Naive B cell (primary cell): Measurements from ENCODE around the gene THSD4. TPM values are rescaled to one million over a fixed set of nuclear protein-coding genes. Genes with fewer than 3 reads are reported as not detected.
A peak's percentile ranks its signal among the peaks of the same experiment; 100 is the strongest.

Source experiments
- ATAC-seq, 2 donors: fragments of 150-1000 bp; cut with Tn5 transposase; 2 replicates each; pipeline ENCODE4 v1.10.0; 2021; ENCODE audit warnings: low read depth in 2 of 2, mild to moderate bottlenecking in 2 of 2, moderate library complexity in 2 of 2
- DNase-seq: peaks from one replicate; pipeline ENCODE4 v3.0.0; 2022
- H3K27ac Mint-ChIP-seq, 6 donors: one replicate each; pipeline ENCODE4 v1.8.0; 2020 to 2022; ENCODE audit warnings: mild to moderate bottlenecking in 6 of 6, mixed read lengths in 6 of 6, moderate library complexity in 5 of 6, inconsistent platforms in 2 of 6
- H3K27me3 Mint-ChIP-seq, 3 donors: one replicate each; pipeline ENCODE4 v1.8.0; 2021 to 2022; ENCODE audit warnings: mixed read lengths in 3 of 3, mild to moderate bottlenecking in 1 of 3
- H3K36me3 Mint-ChIP-seq, 2 donors: one replicate each; pipeline ENCODE4 v1.8.0; 2020 to 2022; ENCODE audit warnings: mixed read lengths in 2 of 2, inconsistent platforms in 1 of 2, mild to moderate bottlenecking in 1 of 2
- H3K4me1 Mint-ChIP-seq, 3 donors: one replicate each; pipeline ENCODE4 v1.8.0; 2020 to 2022; ENCODE audit warnings: mixed read lengths in 3 of 3, inconsistent platforms in 1 of 3, mild to moderate bottlenecking in 1 of 3, moderate library complexity in 1 of 3
- H3K4me3 Mint-ChIP-seq, 8 donors: one replicate each; pipeline ENCODE4 v1.8.0; 2020 to 2022; ENCODE audit warnings: mild to moderate bottlenecking in 8 of 8, mixed read lengths in 8 of 8, moderate library complexity in 8 of 8, inconsistent platforms in 2 of 8
- H3K9me3 Mint-ChIP-seq, 7 donors: one replicate each; pipeline ENCODE4 v1.8.0; 2020 to 2022; ENCODE audit warnings: mixed read lengths in 7 of 7, mild to moderate bottlenecking in 5 of 7, inconsistent platforms in 2 of 7, moderate library complexity in 1 of 7
- polyA plus RNA-seq, 6 donors: library from polyadenylated mRNA; unstranded; fragments of 300-500 nt; fragmentation: Illumina TruSeq; gene quantifications; one replicate each; pipeline ENCODE4 v1.2.3, GENCODE V29; 2021; ENCODE audit warnings: low read depth in 6 of 6

Gene THSD4
- polyA plus RNA-seq, 6 donors from 2014 or later, result not detected

DNA sequence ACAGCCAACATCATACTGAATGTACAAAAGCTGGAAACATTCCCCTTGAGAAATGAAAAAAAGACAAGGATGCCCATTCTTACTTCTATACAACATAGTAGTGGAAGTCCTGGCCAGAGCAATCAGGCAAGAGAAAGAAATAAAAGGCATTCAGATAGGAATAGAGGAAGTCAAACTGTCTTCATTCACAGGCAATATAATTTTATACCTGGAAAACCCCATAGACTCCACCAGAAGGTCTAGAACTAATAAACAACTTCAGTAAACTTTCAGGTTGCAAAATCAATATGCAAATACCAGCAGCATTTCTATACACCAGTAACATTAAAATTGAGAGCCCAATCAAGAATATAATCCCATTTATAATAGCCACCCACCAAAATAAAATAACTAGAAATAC, 27.1 kb upstream of the THSD4 start:
- Mint-ChIP-seq H3K9me3 (peaks cover 3 to 22% (median 14%) of the 10 kb centered on the region in 7 donors), H3K4me1 (no peaks in the 10 kb centered on the region), H3K27me3 (peaks cover 6 to 24% (median 10%) of the 10 kb centered on the region in 3 donors), H3K4me3 (no peak overlapping the region), H3K36me3 (no peaks in the 10 kb centered on the region), H3K27ac (no peak overlapping the region)
- ATAC-seq, result no peak
- DNase-seq, result no peak

GRCh38 chr15:71088683-71089082, 26.6 kb upstream of the THSD4 start:
- DNase-seq (no peak), ATAC-seq (no peak)
- Mint-ChIP-seq H3K27ac (no peak overlapping the region), H3K9me3 (peaks cover 4 to 22% (median 14%) of the 10 kb centered on the region in 7 donors), H3K36me3 (no peaks in the 10 kb centered on the region), H3K4me3 (no peak overlapping the region), H3K27me3 (peaks cover 6 to 23% (median 9%) of the 10 kb centered on the region in 3 donors), H3K4me1 (no peaks in the 10 kb centered on the region)

DNA sequence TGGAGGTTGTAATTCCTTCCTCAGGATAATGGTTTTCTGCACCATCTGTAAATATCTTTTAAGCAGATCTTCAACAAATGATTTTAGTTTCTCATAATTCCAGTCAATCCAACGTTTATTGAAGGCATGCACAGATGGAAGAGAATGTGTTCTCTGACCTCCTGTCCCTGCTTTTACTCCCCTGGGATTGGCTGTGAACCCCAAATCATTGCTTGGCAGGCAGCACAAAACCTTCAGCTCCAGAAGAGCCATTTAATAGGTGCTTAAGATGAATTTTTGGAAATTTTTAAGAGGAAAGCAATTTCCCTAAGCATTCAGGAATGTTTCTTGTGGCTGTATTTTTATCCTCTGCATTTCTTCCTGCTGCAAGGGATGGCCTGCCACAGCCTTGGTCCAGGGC, 25.5 kb upstream of the THSD4 start:
- ATAC-seq, result no peak
- H3K9me3 Mint-ChIP-seq, result peaks cover 4 to 21% (median 11%) of the 10 kb centered on the region in 7 donors
- H3K27me3 Mint-ChIP-seq, result peaks cover 0 to 21% (median 5%) of the 10 kb centered on the region in 3 donors
- no peak for DNase-seq
- H3K36me3 Mint-ChIP-seq, result no peaks in the 10 kb centered on the region
- H3K4me1 Mint-ChIP-seq, result no peaks in the 10 kb centered on the region
- H3K4me3 Mint-ChIP-seq, result no peak overlapping the region
- H3K27ac Mint-ChIP-seq, result no peak overlapping the region

DNA sequence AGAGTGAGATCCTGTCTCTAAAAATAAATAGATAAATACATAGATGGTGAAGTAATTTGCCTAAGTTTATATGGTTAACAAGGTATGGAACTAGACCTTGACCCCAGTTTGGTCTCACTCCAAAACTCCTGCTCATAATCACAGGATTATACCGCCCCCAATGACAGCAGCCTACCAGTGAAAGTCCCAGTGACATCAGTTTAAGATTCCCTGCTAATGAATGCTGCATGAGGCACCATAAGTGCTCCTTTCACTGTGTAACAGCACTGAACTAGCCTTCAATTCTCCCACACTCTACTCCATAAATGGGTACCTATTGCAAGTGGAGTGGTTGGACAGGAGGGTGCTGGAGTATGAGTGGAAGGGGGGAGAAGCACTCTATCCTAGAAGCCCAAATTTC, 23.7 kb upstream of the THSD4 start:
- Mint-ChIP-seq H3K36me3 (no peaks in the 10 kb centered on the region), H3K4me1 (no peaks in the 10 kb centered on the region), H3K9me3 (peaks cover 4 to 21% (median 15%) of the 10 kb centered on the region in 7 donors), H3K27ac (no peak overlapping the region), H3K27me3 (peaks cover 0 to 21% (median 5%) of the 10 kb centered on the region in 3 donors), H3K4me3 (no peak overlapping the region)
- DNase-seq (no peak), ATAC-seq (no peak)

GRCh38 chr15:71092056-71092600, 23.1 kb upstream of the THSD4 start:
- no peaks in the 10 kb centered on the region for H3K36me3 Mint-ChIP-seq
- no peaks in the 10 kb centered on the region for H3K4me1 Mint-ChIP-seq
- ATAC-seq (no peak), DNase-seq (no peak)
- H3K27me3 Mint-ChIP-seq, result peaks cover 0 to 18% (median 5%) of the 10 kb centered on the region in 3 donors
- H3K4me3 Mint-ChIP-seq, result no peak overlapping the region
- peaks cover 4 to 21% (median 15%) of the 10 kb centered on the region in 7 donors for H3K9me3 Mint-ChIP-seq
- H3K27ac Mint-ChIP-seq, result peak overlapping the region in 1 of 6 donors; percentile 30

DNA sequence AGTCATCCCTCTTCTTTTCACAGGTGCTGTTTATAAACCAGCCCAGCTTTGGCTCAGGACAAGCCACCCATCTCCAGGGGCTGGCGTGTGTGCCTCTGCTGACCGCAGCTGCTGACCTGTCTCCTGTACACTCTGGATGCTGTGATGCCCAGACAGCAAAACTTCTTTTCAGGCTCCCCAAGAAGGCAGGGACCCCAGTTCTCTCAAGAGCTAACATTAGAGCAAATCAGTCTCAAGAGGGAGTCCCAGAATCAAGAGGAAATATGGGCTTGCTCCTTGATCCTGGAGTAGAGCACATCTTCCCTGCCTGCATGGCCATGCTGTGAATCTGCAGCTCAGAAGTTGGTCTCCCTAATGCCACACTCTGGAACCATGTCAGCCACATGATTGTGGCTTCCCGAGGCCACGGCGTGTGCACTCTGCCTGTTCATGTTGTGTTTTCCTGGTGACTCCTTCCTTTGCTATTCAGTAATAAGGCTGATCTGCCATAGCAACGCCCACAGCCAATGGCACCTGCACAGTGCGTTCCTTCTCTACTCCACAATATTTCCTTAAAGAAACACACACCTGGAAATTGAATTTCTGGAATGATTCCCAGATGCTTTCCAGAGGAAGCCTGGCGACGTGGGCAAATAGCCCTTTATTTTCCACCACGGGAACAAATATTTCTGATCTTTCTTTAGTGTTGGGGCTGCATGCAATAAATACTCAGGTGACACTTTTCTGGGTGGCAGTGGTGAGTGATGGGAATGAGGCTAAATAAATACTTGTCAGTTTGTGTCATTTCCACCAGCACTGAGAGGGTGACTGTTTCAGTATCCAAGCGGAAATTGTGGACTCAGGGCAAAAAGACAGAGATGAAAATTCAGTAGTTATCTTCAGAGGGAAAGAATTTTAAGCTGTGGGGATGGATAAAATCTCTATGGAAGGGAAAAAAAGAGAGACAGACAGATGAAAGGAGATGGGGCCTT, 21.9 kb upstream of the THSD4 start:
- H3K9me3 Mint-ChIP-seq, result peaks cover 3 to 17% (median 12%) of the 10 kb centered on the region in 7 donors
- no peaks in the 10 kb centered on the region for H3K4me1 Mint-ChIP-seq
- no peak for DNase-seq
- H3K27ac Mint-ChIP-seq, result no peak overlapping the region
- H3K27me3 Mint-ChIP-seq, result peaks cover 0 to 11% (median 0%) of the 10 kb centered on the region in 3 donors
- ATAC-seq, result no peak
- no peaks in the 10 kb centered on the region for H3K36me3 Mint-ChIP-seq
- no peak overlapping the region for H3K4me3 Mint-ChIP-seq

GRCh38 chr15:71094137-71094536, 21.1 kb upstream of the THSD4 start:
- H3K27ac Mint-ChIP-seq, result no peak overlapping the region

GRCh38 chr15:71096676-71097075, 18.6 kb upstream of the THSD4 start:
- Mint-ChIP-seq H3K27ac (no peak overlapping the region), H3K9me3 (peaks cover 0 to 10% (median 4%) of the 10 kb centered on the region in 7 donors), H3K27me3 (peaks cover 0 to 11% (median 0%) of the 10 kb centered on the region in 3 donors), H3K4me1 (no peaks in the 10 kb centered on the region), H3K4me3 (no peak overlapping the region), H3K36me3 (no peaks in the 10 kb centered on the region)
- ATAC-seq (no peak), DNase-seq (no peak)

More at GRCh38 chr15:71094137-71094536, 21.1 kb upstream of the THSD4 start:
- DNase-seq (no peak), ATAC-seq (no peak)
- H3K27me3 Mint-ChIP-seq, result peaks cover 0 to 11% (median 0%) of the 10 kb centered on the region in 3 donors
- no peaks in the 10 kb centered on the region for H3K4me1 Mint-ChIP-seq
- H3K36me3 Mint-ChIP-seq, result no peaks in the 10 kb centered on the region
- no peak overlapping the region for H3K4me3 Mint-ChIP-seq
- H3K9me3 Mint-ChIP-seq, result peaks cover 0 to 11% (median 4%) of the 10 kb centered on the region in 7 donors

DNA sequence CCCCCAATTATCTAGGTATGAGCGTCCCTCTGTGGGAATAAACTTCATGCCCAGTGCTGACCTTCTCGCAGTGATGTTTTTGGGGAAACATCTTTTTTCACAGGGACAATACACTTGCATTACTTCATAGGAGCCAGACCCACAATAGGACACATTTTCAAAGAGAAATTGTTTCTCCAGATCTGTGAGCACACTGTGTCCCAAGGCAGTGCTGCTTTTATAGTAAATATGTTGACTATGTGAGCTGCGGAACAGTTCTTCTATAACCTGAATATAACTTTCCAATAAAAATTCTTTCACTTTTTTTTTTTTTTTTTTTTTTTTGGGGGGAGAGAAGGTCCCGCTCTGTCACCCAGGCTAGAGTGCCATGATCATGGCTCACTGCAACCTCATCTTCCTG, 17.4 kb upstream of the THSD4 start:
- no peaks in the 10 kb centered on the region for H3K36me3 Mint-ChIP-seq
- peaks cover 0 to 10% (median 0%) of the 10 kb centered on the region in 3 donors for H3K27me3 Mint-ChIP-seq
- peak overlapping the region in 2 of 6 donors; percentile 15 to 38 for H3K27ac Mint-ChIP-seq
- no peak for DNase-seq
- no peak overlapping the region for H3K4me3 Mint-ChIP-seq
- no peak for ATAC-seq
- peaks cover 0 to 11% (median 5%) of the 10 kb centered on the region in 7 donors for H3K9me3 Mint-ChIP-seq
- no peaks in the 10 kb centered on the region for H3K4me1 Mint-ChIP-seq

GRCh38 chr15:71098920-71099319, 16.4 kb upstream of the THSD4 start:
- Mint-ChIP-seq H3K9me3 (peaks cover 0 to 12% (median 4%) of the 10 kb centered on the region in 7 donors), H3K27ac (no peak overlapping the region)

DNA sequence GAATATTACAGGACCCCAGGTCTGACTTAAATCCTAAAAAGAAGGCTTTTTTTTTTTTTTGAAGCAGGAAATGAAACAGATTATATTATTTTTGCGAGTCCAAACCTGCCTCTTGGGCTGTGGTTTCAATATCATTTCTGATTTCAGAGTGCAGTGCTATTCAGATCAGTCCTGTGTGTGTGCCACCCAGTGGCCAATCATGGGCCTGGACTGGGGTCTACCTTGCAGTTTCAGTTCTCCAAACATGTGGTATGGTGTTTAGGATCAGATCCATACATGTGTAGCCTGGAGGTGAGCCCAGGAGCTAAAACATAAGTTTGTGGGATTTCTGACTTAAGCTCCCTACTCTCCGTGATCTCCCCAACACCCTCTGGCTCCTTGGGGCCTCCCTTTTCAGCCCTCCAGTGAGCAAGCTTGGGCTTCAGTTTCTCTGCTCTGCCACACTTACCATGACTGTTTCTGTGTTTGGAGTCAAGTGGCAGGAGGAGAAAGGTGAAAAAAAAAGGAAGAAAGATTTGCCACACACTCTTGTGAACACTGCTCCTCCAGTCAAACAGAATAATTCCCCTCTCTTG, 12.1 kb upstream of the THSD4 start:
- H3K27ac Mint-ChIP-seq, result no peak overlapping the region
- ATAC-seq, result no peak

More at GRCh38 chr15:71098920-71099319, 16.4 kb upstream of the THSD4 start:
- H3K4me1 Mint-ChIP-seq, result no peaks in the 10 kb centered on the region
- peaks cover 0 to 6% (median 5%) of the 10 kb centered on the region in 3 donors for H3K27me3 Mint-ChIP-seq
- no peak overlapping the region for H3K4me3 Mint-ChIP-seq
- ATAC-seq (no peak), DNase-seq (no peak)
- peaks cover 0 to 6% of the 10 kb centered on the region in 2 donors for H3K36me3 Mint-ChIP-seq

GRCh38 chr15:71104636-71105035, 10.6 kb upstream of the THSD4 start:
- Mint-ChIP-seq H3K9me3 (peaks cover 0 to 8% (median 1%) of the 10 kb centered on the region in 7 donors), H3K4me1 (no peaks in the 10 kb centered on the region), H3K4me3 (no peak overlapping the region), H3K36me3 (peaks cover 0 to 7% of the 10 kb centered on the region in 2 donors), H3K27ac (no peak overlapping the region), H3K27me3 (peaks cover 4 to 12% (median 9%) of the 10 kb centered on the region in 3 donors)
- DNase-seq (no peak), ATAC-seq (no peak)

More for the DNA sequence above, 12.1 kb upstream of the THSD4 start:
- no peak overlapping the region for H3K4me3 Mint-ChIP-seq
- H3K27me3 Mint-ChIP-seq, result peaks cover 4 to 12% (median 9%) of the 10 kb centered on the region in 3 donors
- no peaks in the 10 kb centered on the region for H3K4me1 Mint-ChIP-seq
- peaks cover 0 to 7% of the 10 kb centered on the region in 2 donors for H3K36me3 Mint-ChIP-seq
- no peak for DNase-seq
- H3K9me3 Mint-ChIP-seq, result peaks cover 0 to 8% (median 1%) of the 10 kb centered on the region in 7 donors

GRCh38 chr15:71105444-71105843, 9.8 kb upstream of the THSD4 start:
- peaks cover 0 to 7% of the 10 kb centered on the region in 2 donors for H3K36me3 Mint-ChIP-seq
- peaks cover 4 to 12% (median 9%) of the 10 kb centered on the region in 3 donors for H3K27me3 Mint-ChIP-seq
- H3K9me3 Mint-ChIP-seq, result peaks cover 0 to 8% (median 1%) of the 10 kb centered on the region in 7 donors
- no peak overlapping the region for H3K27ac Mint-ChIP-seq
- ATAC-seq (no peak), DNase-seq (no peak)
- no peak overlapping the region for H3K4me3 Mint-ChIP-seq
- no peaks in the 10 kb centered on the region for H3K4me1 Mint-ChIP-seq
